ENCODE results near the gene TIMP2. TPM values are rescaled to one million over a fixed set of nuclear protein-coding genes. Genes with fewer than 3 reads are reported as not detected.

TIMP2 gene
- total and polyA plus RNA-seq, 2 donors (not counting 3 experiments of a cell fraction or from before 2014, with no cell fraction given) = 138 to 318 TPM

GRCh38 chr17:78883089-78883532, 42.1 kb downstream of the TIMP2 start:
- POLR2A ChIA-PET = interaction anchor here (1.2 kb wide), 1 partner anchor 51 kb away, joined by 4 read pairs; no protein-coding TSS in a partner anchor
- intact Hi-C loops (cut with micrococcal nuclease) = loop anchor here (1.0 to 2.0 kb wide), 6 partner anchors 10 to 88 kb away; partner anchors contain the start of genes TIMP2 and USP36
- dilution Hi-C loops (cut with MboI; ENCODE audit: extremely low pct_ligation_motif_present, low sequenced_read_pairs) = no loop called here
- TF ChIP-seq POLR2AphosphoS5 (IDR thresholded peaks at IDR 0.05; ENCODE audit: insufficient read depth, low read depth, low read length) (no peak), JUN (IDR thresholded peaks at IDR 0.05; ENCODE audit: borderline replicate concordance, insufficient read depth, insufficient read length, low read depth) (no peak), POLR2A (IDR thresholded peaks at IDR 0.05; ENCODE audit: low read depth, low read length) (no peak), FOS (IDR thresholded peaks at IDR 0.05; ENCODE audit: borderline replicate concordance, insufficient read depth, low read length) (no peak), MAX (IDR thresholded peaks at IDR 0.05; ENCODE audit: insufficient read depth, insufficient read length) (no peak), GATA2 (IDR thresholded peaks at IDR 0.05; ENCODE audit: insufficient read depth, insufficient read length, low read depth, low read length) (no peak), EZH2 (IDR thresholded peaks at IDR 0.05; ENCODE audit: borderline replicate concordance, low read depth, low read length, severe bottlenecking) (no peak), CTCF (IDR thresholded peaks at IDR 0.05; ENCODE audit: extremely low read depth in 1 of 2, insufficient read depth in 1 of 2, low read depth in 1 of 2, low read length in 2 of 2) (no peak), MYC (IDR thresholded peaks at IDR 0.05; ENCODE audit: low read depth, low read length) (no peak)
- no peak overlapping the region for H3K4me3 ChIP-seq (replicated peaks in 1 of 3; ENCODE audit: insufficient read depth in 1 of 3, low read depth in 1 of 3, low read length in 3 of 3)
- peak overlapping the region; percentile 85 for H3K27ac ChIP-seq (ENCODE audit: insufficient read depth, low read depth, low read length)
- H3K4me2 ChIP-seq (ENCODE audit: insufficient read depth, low read length) = peak overlapping the region; percentile 6
- no peaks in the 10 kb centered on the region for H3K9me1 ChIP-seq (replicated peaks; ENCODE audit: control insufficient read depth, extremely low read depth, insufficient read depth, low read length)
- peak overlapping the region; percentile 49 for H3K9ac ChIP-seq (replicated peaks; ENCODE audit: extremely low read depth, insufficient read depth, low read length)
- H3K79me2 ChIP-seq (ENCODE audit: control insufficient read depth, insufficient read depth, low read length) = peaks cover 30% of the 10 kb centered on the region
- no TSS peak for BruUV-seq (replicated peaks)
- FAIRE-seq (no peak), DNase-seq (ENCODE audit: low read depth, low spot score) (no peak)
- H3K9me3 ChIP-seq (replicated peaks; ENCODE audit: control insufficient read depth, insufficient read depth, low read length) = no peaks in the 10 kb centered on the region
- peak overlapping the region; percentile 7 for H2AFZ ChIP-seq (ENCODE audit: low read depth, low read length)
- no peaks in the 10 kb centered on the region for H4K20me1 ChIP-seq (replicated peaks; ENCODE audit: control insufficient read depth, extremely low read depth, insufficient read depth, low read length)
- peaks cover 42% of the 10 kb centered on the region for H3K4me1 ChIP-seq (ENCODE audit: control insufficient read depth, extremely low read depth, insufficient read depth, low read length)
- H3K36me3 ChIP-seq (ENCODE audit: control insufficient read depth in 2 of 2, extremely low read depth in 1 of 2, insufficient read depth in 2 of 2, low read length in 2 of 2) = peaks cover 0 to 2% of the 10 kb centered on the region in 2 experiments
- H3K27me3 ChIP-seq (ENCODE audit: control insufficient read depth in 2 of 2, insufficient read depth in 2 of 2, low read length in 2 of 2) = no peaks in the 10 kb centered on the region
- CTCF ChIA-PET = interaction anchor here (0.9 to 4.0 kb wide), 8 partner anchors 10 to 108 kb away, joined by 3 to 41 read pairs (median 8); no protein-coding TSS in a partner anchor
